ENCODE measurements around the gene B3GNT4. TPM values are rescaled to one million over a fixed set of nuclear protein-coding genes. Genes with fewer than 3 reads are reported as not detected.
A peak's percentile ranks its signal among the peaks of the same experiment; 100 is the strongest.
"Not testable (repeated sequence)": the region's sequence is repeated elsewhere in the genome, so short reads cannot be mapped to it uniquely, and the experiment has no call there.

Gene B3GNT4
- 0.06 TPM in 1 of 2 replicates, not detected in the other for total RNA-seq (2014; rRNA removed)
- 0.56 TPM for polyA plus RNA-seq (2012)

DNA sequence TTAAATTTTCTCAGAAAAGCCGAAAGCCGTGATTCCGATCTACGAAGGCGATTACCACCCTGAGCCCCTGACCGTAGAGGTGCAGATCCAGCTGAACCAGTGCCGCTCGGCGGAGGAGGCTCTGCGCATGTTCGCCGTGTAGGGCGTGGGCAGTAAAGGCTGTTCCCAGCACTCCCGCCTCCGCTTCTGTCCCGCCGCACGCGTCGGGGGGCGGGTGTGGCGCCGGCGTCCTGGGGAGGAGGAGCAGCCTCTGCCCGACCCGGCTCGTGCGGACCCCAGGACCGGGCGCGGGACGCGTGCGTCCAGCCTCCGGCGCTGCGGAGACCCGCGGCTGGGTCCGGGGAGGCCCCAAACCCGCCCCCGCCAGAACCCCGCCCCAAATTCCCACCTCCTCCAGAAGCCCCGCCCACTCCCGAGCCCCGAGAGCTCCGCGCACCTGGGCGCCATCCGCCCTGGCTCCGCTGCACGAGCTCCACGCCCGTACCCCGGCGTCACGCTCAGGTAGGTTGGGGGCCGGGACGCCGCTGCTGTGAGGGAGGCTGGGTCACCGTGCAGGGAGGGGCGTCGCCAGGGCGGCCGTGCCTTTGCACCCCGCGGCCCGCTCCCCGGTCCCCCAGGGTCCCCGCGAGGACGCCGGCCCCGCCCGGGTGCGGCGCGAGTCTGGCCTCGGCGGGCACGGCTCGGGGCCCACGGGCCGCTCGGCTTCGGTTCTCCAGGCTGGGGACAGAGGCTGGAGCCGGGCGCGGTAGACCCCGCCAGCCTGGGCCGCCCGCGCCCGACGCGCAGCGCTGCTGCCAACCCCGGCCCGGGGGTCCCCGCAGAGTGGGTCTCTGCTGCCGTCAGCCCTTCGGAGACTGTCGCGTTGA lies at the start of gene B3GNT4:
TSS of gene B3GNT4 (plus strand) at position 409 of the 866 bp plus-strand sequence. CDS start 910 bp downstream, outside the sequence.
- DNase-seq (ENCODE audit: low read depth): no peak

DNA sequence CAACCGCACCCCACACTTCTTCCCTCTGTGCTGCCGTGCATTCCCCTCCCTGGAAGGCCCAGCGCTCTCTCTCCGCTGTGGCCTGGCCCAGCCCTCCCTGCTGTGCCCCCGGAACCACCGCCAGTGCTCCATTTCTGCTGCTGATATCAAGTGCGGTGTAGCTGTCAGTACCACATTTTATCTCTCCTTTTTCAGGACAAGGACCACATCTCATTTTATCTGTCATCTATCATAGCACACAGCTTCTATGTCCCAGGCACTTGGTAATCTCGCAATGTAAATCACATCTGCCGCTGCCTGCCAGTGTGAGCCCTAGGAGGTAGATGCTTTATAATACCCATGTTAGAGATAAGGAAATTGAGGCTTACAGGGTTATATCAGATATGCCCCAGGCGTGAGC lies 47.8 kb upstream of the B3GNT4 start:
- DNase-seq (ENCODE audit: low read depth): no peak

DNA sequence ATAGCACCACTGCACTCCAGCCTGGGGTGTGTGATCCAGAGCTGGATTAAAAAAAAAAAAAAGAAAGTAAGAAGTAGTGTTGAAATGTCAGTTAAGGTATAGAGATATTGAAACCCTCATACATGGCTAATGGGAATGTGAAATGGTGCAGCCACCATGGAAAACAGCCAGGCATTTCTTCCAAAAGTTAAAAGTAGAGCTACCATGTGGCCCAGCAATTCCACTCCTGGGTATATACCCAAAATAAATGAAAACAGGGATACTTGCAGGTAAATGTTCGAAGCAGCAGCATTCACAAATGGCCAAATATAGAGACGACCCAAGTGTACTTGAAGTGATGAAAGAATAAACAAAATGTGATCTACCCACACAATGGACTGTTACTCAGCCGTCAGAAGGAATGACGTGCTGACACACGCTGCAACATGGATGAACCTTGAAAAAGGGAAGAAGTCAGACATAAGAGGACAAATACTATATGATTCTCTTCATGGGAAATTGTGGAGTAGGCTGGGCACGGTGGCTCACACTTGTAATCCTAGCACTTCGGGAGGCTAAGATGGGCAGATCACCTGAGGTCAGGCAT lies 44.7 kb upstream of the B3GNT4 start:
- DNase-seq (ENCODE audit: low read depth): no peak

DNA sequence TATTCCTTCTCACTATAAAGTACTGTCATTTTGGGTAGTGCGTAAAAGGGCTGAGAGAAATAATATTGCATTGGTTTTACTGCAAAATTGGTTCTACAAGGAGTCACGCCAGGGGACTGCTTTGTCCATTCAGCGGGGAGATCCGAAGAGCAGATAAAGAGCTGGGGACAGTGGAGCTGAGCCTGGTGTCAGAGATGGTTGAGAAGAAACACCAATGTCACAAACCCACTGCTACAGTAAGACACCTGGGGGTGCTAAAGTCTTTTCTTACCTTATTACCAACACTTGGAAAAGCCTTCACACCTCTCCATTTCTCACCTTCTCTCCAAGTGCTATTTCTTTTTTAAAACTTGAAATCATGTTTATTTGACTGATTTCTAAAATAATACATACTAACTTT lies 43.6 kb upstream of the B3GNT4 start:
- DNase-seq (ENCODE audit: low read depth): no peak

DNA sequence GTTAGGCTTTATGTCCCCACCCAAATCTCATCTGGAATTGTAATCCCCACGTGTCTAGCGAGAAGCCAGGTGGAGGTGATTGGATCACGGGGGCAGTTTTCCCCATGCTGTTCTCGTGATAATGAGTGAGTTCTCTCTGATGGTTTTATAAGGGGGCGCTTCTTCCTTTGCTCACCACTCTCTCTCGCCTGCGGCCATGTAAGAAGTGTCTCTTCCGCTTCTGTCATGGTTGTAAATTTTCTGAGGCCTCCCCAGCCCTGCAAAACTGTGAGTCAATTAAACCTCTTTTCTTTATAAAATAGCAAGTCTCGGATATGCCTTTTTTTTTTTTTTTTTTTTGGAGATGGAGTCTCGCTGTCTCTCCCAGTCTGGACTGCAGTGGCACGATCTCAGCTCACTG lies 42.7 kb upstream of the B3GNT4 start:
- DNase-seq (ENCODE audit: low read depth): no peak

DNA sequence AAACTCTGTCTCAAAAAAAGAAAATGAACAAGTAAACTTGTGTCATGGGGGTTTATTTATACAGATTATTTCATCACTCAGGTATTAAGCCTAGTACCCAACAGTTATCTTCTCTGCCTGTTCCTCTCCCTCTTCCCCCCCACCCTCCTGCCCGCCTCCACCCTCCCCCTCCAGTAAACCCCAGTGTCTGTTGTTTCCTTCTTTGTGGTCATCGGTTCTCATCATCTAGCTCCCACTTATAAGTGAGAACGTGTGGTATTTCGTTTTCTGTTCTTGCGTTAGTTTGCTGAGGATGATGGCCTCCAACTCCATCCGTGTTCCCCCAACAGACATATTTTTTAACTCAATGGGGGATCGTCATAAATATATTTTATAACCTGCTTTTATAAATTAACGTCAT lies 41.8 kb upstream of the B3GNT4 start:
- DNase-seq (ENCODE audit: low read depth): no peak

DNA sequence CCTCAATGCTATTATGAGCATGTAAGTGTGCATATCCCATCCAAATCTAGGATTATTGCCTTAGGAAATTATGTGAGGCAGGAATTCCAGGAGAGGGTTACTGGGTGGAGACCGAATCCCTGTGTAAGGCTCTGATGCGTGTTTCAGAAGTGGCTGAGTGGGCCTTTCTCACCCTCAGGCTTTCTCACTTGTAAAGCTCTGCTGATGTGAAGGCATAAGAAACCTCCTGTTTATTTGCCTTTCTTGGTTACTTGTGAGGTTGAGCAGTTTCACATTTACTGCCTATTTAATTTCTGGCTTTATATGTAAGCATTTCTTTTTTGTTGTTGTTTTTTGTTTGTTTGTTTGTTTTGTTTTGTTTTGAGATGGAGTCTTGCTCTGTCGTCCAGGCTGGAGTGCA lies 40.5 kb upstream of the B3GNT4 start:
- DNase-seq (ENCODE audit: low read depth): no peak

DNA sequence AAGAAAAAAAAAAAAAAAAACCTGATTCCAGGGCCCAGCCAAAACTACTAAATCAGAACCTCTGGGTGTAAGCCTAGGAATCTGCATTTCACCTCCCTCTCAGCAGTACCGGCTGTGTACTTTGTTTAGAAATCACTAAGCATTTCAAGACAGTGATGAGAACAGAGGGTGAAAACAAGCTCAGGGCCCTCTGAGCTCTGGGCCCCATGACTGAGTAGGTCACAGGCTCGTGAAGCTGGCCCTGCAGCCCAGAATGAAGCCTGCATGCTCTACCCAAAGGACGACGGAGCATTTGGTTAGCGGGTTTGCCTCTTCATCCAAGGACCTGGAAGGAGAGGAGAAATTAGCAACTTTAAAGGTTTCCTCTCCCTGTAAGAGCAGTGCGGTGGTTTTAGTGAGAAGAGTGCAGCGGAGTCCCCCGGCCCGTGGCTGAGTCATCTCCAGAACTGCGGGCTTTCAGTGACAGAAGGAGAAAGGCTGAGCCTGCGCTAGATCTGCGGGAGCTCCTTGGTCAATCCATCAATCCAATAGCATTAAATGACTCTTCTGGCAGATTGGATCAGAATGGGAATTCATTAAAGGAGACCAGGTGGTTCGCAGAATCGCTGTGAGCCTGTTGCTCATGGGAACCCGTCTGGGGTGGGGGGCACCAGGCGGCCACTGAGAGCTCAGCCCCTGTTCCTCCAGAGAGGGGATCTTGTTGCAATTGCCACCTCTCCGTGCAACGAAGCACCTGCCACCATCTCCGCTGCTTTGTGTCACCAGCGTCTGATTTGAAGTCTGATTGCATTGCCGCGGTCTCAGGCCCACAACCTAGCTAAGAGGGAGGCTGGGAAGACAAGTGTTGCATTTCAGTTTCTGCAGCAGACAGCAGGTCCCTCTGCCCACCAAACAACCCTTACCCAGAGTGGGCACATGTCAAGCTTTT lies 36.8 kb upstream of the B3GNT4 start:
- DNase-seq (ENCODE audit: low read depth): no peak

DNA sequence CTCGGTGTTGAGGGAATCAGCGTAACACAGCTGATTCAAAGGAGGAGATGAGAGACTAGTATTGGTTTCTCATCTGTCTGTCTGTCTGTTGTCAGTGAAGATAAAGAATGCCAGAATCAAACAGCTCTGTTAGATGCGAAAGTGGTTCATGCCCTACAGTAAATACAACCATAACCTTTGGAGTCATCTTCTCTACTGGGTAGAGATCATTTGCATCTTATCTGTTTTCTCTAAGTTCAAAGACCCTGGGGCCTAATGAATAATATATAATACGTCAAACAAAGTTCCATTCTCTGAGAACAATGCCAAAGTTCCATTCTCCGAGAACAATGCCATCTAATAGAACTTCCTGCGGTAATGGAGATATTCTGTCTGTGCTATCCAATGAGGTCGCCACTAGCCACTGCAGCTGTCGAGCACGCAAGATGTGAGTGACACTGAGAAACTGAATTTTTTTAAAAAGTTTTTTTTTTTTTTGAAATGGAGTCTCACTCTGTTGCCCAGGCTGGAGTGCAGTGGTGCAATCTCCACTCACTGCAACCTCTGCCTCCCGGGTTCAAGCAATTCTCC lies 36.1 kb upstream of the B3GNT4 start:
- no peak for DNase-seq (ENCODE audit: low read depth)

DNA sequence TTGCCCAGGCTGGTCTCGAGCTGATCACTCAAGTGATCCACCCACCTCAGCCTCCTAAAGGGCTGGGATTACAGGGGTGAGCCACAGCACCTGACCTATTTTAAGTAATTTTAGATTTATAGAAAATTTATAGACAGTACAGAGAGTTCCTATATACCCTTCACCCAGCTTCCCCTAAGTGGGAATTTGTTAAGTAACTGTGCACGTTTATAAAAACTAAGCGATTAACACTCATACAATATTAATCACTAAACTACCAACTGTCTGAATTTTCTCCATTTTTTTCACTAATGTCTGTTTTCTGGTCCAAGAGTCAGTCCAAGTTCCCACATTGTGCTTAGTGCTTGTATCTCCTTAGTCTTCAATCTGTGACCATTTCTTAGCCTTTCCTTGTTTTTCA lies 35.0 kb upstream of the B3GNT4 start:
- DNase-seq (ENCODE audit: low read depth): no peak

DNA sequence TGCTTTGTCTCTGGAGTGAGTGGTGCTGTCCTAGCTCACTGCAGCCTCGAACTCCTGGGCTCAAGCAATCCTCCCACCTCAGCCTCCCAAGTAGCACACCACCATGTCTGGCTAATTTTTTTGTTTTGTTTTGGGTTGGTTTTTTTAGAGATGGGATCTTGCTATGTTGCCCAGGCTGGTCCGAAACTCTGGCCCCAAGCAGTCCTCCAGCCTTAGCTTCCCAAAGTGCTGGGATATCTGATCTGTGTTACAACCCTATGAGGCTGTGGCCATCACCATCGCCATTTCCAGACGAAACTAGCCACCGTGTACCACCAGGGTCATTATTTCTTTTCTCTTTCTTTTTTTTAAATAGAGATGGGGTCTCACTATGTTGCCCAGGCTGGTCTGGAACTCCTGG lies 32.1 kb upstream of the B3GNT4 start:
- no peak for DNase-seq (ENCODE audit: low read depth)

DNA sequence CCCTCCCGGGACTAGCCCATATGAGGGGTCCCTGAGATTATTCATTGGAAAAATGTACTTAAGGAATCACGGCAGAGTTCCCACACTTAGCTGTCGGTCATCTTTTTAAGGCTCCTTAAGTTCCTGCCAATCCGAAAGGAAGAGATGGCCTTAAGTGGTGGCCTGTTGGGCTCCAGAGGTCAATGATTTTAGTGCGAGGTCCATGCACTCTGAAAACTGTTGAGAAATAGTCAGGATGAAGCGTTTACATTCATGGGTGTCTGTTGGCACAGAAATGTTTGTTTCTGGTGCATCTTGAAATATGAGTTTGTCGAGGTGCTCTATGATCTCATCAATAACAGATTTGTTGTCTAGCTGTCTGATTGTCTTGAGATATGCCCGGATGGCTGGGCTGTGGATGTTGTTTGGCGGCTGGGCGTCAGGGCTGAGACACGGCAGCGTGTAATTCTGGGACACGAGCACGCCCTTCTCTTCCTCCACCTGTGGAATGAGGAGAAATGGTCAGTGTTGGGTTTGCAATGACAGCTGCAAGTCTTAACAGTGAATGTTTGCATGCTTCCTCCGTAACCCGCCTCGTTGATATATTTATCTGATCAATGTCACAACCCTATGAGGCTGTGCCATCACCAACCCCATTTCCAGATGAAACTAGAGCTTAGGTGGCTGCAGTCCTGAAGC lies 31.1 kb upstream of the B3GNT4 start:
- no peak for DNase-seq (ENCODE audit: low read depth)

DNA sequence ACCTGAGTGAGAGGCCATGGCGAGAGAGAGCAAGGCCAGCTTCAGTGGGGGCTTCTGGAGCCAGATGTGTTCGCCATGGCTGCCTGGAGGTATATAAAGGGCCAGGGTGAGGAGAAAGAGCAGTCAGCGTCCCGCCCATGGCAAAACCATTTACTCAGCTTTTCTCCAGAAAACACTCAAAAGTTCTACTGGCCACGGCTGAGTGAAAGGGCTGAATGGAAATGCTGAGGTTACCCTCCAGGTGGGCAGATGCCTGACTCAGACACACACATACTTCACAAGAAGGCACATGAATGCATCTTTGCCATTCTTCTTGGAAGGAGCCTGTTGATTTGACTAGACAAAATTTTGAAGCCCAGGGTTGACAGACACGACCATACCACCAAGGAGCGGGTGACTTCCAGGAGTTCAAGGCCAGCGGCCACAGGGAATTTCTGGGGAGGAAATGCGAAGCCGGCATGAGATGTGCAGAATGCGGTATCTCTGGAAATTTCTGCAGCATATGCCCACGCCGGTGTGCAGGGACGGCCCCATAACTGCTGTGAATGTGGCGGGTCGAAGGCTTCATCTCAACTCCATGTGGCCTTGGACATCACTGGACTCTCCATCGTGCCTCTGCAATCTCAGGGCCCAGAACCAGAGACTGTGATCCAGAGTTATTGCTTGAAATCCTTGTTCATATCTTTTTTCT lies 29.2 kb upstream of the B3GNT4 start, which contains the start of gene IL31:
TSS of gene IL31 (minus strand) at position 67 of the 691 bp plus-strand sequence. CDS start at position 18, 49 bp downstream.
- DNase-seq (ENCODE audit: low read depth): no peak

DNA sequence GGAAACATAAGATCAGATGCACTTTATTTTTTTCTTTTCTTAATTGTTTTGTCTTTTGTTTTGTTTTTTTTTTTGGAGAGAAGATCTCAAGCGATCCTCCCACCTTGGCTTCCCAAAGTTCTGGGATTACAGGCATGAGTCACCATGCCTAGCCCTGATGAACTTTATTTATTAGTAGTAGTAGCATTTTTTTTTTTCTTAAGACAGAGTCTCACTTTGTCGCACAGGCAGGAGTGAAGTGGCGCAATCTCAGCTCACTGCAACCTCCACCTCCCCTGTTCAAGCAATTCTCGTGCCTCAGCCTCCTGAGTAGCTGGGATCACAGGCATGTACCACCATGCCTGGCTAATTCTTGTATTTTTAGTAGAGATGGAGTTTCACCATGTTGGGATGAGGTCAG lies 27.0 kb upstream of the B3GNT4 start:
- not testable (repeated sequence) for DNase-seq (ENCODE audit: low read depth)

DNA sequence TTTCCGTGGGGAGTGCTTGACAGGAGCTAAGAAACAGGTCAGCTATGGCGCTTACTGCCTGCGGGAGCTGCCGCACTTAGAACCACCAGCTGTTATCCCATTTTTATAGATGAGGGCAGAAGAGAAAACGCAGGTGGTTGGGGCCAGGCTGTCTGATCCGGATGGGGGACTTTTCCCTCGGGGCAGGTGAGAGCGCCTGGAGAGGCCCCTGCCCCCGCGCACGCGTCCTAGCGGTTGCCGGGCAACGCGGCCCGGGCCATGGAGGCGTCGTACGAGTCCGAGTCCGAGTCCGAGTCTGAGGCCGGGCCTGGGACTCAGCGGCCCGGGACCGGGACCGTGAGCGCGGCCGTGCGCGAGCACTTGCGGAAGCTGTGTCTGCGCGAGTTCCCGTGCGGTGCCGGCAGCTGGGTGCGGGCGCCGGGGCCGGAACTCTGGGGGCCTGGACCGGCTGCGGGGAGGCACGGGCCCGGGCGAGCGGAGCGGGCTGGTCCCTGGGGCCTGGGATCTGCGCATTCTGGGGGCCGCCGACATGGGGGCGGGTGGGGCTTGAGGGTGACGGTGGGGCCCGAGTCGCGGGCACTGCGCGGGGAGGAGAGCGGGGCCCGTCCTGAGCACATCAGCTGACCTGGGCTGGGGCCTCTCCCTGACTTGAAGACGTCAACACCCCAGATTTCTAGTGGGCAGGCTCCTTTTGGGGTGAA lies 20.5 kb upstream of the B3GNT4 start, which contains the start of gene LRRC43:
TSS of gene LRRC43 (plus strand) at position 237 of the 701 bp plus-strand sequence. CDS start at position 259, 22 bp downstream.
- peak; percentile 17 for DNase-seq (ENCODE audit: low read depth)

DNA sequence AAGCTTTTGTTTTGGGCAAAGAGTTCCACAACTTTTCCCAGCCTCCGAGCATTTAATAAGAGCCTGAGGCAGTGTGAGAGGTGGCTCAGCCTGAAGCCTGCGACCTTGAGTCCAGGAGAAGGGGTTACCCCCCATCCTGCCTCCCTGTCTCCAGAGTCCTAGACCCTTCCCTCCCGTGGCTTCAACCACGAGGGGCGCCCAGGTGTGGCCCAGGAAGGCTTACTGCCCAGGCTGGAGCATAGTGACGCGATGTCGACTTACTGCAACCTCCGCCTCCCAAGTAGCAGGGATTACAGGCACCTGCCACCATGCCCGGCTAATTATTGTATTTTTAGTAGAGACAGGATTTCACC lies 19.9 kb upstream of the B3GNT4 start:
- DNase-seq (ENCODE audit: low read depth): no peak

DNA sequence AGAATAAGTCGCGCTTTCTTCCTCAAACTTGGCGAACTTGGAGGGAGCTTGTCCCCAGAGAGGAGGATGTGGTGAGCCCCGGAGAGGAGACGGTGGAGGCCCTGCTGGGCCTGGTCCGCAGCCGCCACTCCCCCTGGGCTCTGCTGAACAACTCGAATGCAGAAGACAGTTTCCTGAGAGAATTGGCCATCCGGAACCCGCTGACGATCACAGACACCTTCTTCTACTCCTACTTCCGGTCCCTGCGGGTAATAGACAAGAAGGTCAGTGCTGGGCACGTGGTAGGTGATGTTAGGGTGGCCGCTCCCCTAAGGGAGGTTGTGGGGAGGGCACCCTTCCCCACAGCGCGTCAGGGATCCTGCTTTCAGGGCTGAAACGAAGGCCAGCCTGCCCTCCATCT lies 19.0 kb upstream of the B3GNT4 start:
- no peak for DNase-seq (ENCODE audit: low read depth)

DNA sequence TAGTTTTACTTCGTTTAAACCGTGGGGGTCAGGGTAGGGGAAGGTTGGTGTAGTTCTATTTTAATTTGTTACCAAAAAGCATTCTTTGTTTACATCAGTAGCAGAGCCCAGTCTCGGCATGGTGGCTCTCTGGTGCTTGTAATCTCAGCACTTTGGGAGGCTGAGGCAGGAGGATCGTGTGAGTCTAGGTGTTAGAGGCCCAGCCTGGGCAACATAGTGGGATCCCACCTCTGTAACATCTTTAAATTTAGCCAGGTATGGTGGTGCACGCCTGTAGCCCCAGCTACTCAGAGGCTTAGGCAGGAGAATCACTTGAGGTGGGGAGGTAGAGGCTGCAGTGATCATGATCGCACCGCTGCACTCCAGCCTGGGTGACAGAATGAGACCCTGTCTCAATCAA lies 18.4 kb upstream of the B3GNT4 start:
- no peak for DNase-seq (ENCODE audit: low read depth)

DNA sequence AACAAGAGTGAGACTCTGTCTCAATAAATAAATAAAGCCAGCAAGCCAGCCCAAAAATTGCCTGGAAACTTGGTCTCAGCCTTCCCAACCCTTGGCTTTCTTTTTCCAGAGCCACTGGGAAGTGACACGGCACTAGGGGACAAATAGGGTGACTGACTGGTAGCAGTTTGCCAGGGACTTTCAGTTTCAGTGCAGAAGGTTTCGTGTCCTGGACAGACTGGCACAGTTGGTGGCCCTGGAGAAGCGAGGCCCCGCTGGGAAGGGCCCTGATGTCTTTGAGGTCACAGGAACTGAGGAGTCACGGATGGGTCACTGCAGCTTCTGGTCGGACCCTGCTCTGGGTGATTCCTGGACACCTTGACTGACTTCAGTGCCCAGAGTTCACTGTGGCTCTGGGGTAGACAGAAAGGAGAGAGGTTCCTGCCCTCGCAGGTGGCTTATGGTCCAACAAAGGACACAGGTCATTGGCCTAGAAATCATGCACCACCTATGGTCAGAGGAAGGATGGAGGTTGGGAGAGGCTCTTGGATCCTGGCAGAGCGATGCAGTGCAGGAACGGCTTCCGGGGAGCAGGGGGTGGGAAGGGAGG lies 17.9 kb upstream of the B3GNT4 start:
- no peak for DNase-seq (ENCODE audit: low read depth)

Measured in LHCN-M2 (cell line).